ENCODE results near the gene SETD9. TPM values are rescaled to one million over a fixed set of nuclear protein-coding genes. Genes with fewer than 3 reads are reported as not detected.
A peak's percentile ranks its signal among the peaks of the same experiment; 100 is the strongest.

Gene SETD9
- 10 to 100 TPM in 3 of 4 donors, 1 to 10 TPM in 1; 7.0 to 29.1 (median 13.9) TPM for total RNA-seq

GRCh38 chr5:56909294-56910209, at the start of gene SETD9:
Gene SETD9, plus strand, starts transcription at chr5:56909596. Its CDS starts 50 bp downstream, at chr5:56909646.
- H3K27me3 ChIP-seq = no peaks in the 10 kb centered on the region
- ATAC-seq = peak; percentile 85 to 91
- peak within 1 kb of the TSS; percentile 86 to 96 (median 90) for H3K27ac ChIP-seq
- DNase-seq = peak; percentile 96 to 97
- TF ChIP-seq POLR2A (IDR thresholded peaks at IDR 0.05) = peak; percentile 66 to 73
- TF ChIP-seq, protein P1, sequence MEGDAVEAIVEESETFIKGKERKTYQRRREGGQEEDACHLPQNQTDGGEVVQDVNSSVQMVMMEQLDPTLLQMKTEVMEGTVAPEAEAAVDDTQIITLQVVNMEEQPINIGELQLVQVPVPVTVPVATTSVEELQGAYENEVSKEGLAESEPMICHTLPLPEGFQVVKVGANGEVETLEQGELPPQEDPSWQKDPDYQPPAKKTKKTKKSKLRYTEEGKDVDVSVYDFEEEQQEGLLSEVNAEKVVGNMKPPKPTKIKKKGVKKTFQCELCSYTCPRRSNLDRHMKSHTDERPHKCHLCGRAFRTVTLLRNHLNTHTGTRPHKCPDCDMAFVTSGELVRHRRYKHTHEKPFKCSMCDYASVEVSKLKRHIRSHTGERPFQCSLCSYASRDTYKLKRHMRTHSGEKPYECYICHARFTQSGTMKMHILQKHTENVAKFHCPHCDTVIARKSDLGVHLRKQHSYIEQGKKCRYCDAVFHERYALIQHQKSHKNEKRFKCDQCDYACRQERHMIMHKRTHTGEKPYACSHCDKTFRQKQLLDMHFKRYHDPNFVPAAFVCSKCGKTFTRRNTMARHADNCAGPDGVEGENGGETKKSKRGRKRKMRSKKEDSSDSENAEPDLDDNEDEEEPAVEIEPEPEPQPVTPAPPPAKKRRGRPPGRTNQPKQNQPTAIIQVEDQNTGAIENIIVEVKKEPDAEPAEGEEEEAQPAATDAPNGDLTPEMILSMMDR (IDR thresholded peaks at IDR 0.05 in 4 of 5, conservative IDR thresholded peaks at IDR 0.05 in 1 of 5) = no peak
- intact Hi-C loops (cut with DNase I; ENCODE audit: low total_unique reads) = loop anchor here (1.0 to 10.0 kb wide), 5 partner anchors 42 to 1605 kb away; partner anchors contain the start of genes DHX29, MAP3K1, MTREX and PLK2
- H3K36me3 ChIP-seq = no peaks in the 10 kb centered on the region
- in situ Hi-C loops (cut with MboI; ENCODE audit: low sequenced_read_pairs in 4 of 4) = loop anchor here in 2 of 4 donors (10.0 to 25.0 kb wide), 2 partner anchors 315 to 1553 kb away; partner anchors contain the start of gene PLK2 (in 1 of the 2)
- peaks cover 5 to 10% of the 10 kb centered on the region in 2 donors for H3K4me1 ChIP-seq
- H3K9me3 ChIP-seq = no peaks in the 10 kb centered on the region
- peak within 1 kb of the TSS; percentile 67 to 96 (median 80) for H3K4me3 ChIP-seq

DNA sequence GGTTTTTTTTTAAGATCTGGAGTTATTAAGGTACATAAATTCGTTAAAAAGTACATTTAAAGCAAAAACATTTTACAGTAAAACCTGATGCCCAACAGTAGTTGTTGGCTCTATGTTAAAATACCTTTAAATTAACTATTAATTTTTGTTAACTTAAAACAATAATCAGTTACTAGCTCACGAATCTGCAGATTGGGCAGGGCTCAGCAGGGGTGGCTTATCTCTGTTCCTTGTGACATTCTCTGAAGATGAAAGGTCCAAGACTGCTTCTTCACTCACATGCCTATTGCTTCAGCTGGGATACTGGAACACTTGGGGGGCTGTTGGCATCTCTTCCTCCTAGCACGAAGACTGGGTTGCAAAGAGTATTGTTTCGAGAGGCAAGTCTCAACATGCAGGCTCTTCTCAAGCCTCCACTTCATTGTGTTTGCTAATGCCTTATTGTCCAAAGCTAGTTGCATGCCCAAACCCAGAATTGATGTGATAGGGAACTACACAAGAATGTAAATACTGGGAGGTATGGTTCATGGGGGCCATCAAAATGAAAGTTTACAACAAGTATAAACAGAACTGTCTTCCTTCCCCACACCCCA, 47.4 kb upstream of the SETD9 start:
- in situ Hi-C loops (cut with MboI; ENCODE audit: low sequenced_read_pairs in 4 of 4) (no loop called here), intact Hi-C loops (cut with DNase I; ENCODE audit: low total_unique reads) (no loop called here)
- Histone ChIP-seq H3K27ac (no peak overlapping the region), H3K27me3 (no peaks in the 10 kb centered on the region), H3K4me1 (no peaks in the 10 kb centered on the region), H3K4me3 (no peak overlapping the region), H3K9me3 (no peaks in the 10 kb centered on the region), H3K36me3 (peaks cover 2 to 7% of the 10 kb centered on the region in 2 donors)
- no peak for TF ChIP-seq POLR2A (IDR thresholded peaks at IDR 0.05)
- TF ChIP-seq, protein P1 (IDR thresholded peaks at IDR 0.05 in 4 of 5, conservative IDR thresholded peaks at IDR 0.05 in 1 of 5) = no peak
- DNase-seq = no peak
- ATAC-seq = no peak

DNA sequence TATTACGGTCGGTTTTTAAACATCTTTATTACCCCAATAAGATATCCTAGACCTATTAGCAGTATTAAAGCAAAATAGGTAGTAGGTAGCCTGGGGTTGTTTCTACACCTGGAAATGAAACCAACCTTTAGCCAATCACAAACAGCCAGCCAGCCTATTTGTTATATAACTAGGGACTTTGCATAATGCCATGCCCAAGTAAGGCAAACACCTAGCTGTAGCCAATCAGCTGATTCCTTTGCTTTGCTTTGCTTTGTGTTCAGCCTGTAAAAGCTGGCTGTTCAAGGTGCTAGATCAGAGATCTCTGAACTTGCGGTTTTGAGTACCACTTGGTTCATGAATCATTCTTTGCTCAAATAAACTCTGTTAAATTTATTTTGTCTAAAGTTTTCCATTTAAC, 46.5 kb upstream of the SETD9 start:
- in situ Hi-C loops (cut with MboI; ENCODE audit: low sequenced_read_pairs in 4 of 4) (no loop called here), intact Hi-C loops (cut with DNase I; ENCODE audit: low total_unique reads) (no loop called here)
- H3K4me3 ChIP-seq = no peak overlapping the region
- ATAC-seq (no peak), DNase-seq (no peak)
- H3K4me1 ChIP-seq = no peaks in the 10 kb centered on the region
- peaks cover 2 to 7% of the 10 kb centered on the region in 2 donors for H3K36me3 ChIP-seq
- no peaks in the 10 kb centered on the region for H3K9me3 ChIP-seq
- H3K27me3 ChIP-seq = no peaks in the 10 kb centered on the region
- H3K27ac ChIP-seq = no peak overlapping the region
- TF ChIP-seq POLR2A (IDR thresholded peaks at IDR 0.05) = no peak

GRCh38 chr5:56871777-56872176, 37.6 kb upstream of the SETD9 start:
- TF ChIP-seq, protein P1 (IDR thresholded peaks at IDR 0.05 in 4 of 5, conservative IDR thresholded peaks at IDR 0.05 in 1 of 5) = no peak
- no peak for TF ChIP-seq POLR2A (IDR thresholded peaks at IDR 0.05)
- Histone ChIP-seq H3K27me3 (no peaks in the 10 kb centered on the region), H3K9me3 (no peaks in the 10 kb centered on the region), H3K4me3 (no peak overlapping the region), H3K27ac (no peak overlapping the region), H3K36me3 (peaks cover 0 to 35% of the 10 kb centered on the region in 2 donors), H3K4me1 (no peaks in the 10 kb centered on the region)
- intact Hi-C loops (cut with DNase I; ENCODE audit: low total_unique reads) (no loop called here), in situ Hi-C loops (cut with MboI; ENCODE audit: low sequenced_read_pairs in 4 of 4) (no loop called here)
- ATAC-seq = no peak
- no peak for DNase-seq

GRCh38 chr5:56873056-56873455, 36.3 kb upstream of the SETD9 start:
- H3K36me3 ChIP-seq = peaks cover 0 to 35% of the 10 kb centered on the region in 2 donors
- H3K27ac ChIP-seq = no peak overlapping the region
- no peaks in the 10 kb centered on the region for H3K9me3 ChIP-seq
- intact Hi-C loops (cut with DNase I; ENCODE audit: low total_unique reads) = no loop called here
- DNase-seq (no peak), ATAC-seq (no peak)
- in situ Hi-C loops (cut with MboI; ENCODE audit: low sequenced_read_pairs in 4 of 4) = no loop called here
- TF ChIP-seq, protein P1 (IDR thresholded peaks at IDR 0.05 in 4 of 5, conservative IDR thresholded peaks at IDR 0.05 in 1 of 5) = no peak
- no peak for TF ChIP-seq POLR2A (IDR thresholded peaks at IDR 0.05)
- no peaks in the 10 kb centered on the region for H3K4me1 ChIP-seq
- H3K27me3 ChIP-seq = no peaks in the 10 kb centered on the region
- no peak overlapping the region for H3K4me3 ChIP-seq

Data from gastrocnemius medialis (tissue), 4 donors.